Erythroblast (primary cell): Measurements from ENCODE around the gene HGF.

Source experiments
- DNase-seq, 2 experiments: peaks; one replicate each; lab custom pipeline; 2025; lab: John Stamatoyannopoulos, UW
- GATA1 ChIP-seq: IDR thresholded peaks from 2 replicates; pipeline ENCODE4 v1.6.1; 2011; ENCODE audit warnings: low read depth, mild to moderate bottlenecking, control low read depth, low read length, moderate library complexity
- POLR2A ChIP-seq: IDR thresholded peaks from 2 replicates; pipeline ENCODE4 v1.6.1; 2011; ENCODE audit warnings: mild to moderate bottlenecking, low read length

HGF gene

GRCh38 chr7:81672872-81673271 is 97.0 kb downstream of the HGF start:
- TF ChIP-seq GATA1 (no peak), POLR2A (no peak)
- DNase-seq = no peak

- peak; percentile 18 to 19 for DNase-seq
- TF ChIP-seq GATA1 (no peak), POLR2A (no peak)
Measured at GRCh38 chr7:81669476-81670105, 100.3 kb downstream of the HGF start.

GRCh38 chr7:81666209-81666608 is 103.6 kb downstream of the HGF start:
- DNase-seq = no peak
- TF ChIP-seq POLR2A (no peak), GATA1 (no peak)

GRCh38 chr7:81665236-81665635 is 104.6 kb downstream of the HGF start:
- no peak for DNase-seq
- TF ChIP-seq GATA1 = no peak
- no peak for TF ChIP-seq POLR2A

GRCh38 chr7:81664304-81664703 is 105.5 kb downstream of the HGF start:
- no peak for DNase-seq
- TF ChIP-seq POLR2A (no peak), GATA1 (no peak)

- no peak for DNase-seq
- TF ChIP-seq GATA1 (no peak), POLR2A (no peak)
Measured at GRCh38 chr7:81662531-81662930, 107.3 kb downstream of the HGF start.

GRCh38 chr7:81659697-81660395 is 110.0 kb downstream of the HGF start:
- DNase-seq = no peak

GRCh38 chr7:81657551-81657950 is 112.3 kb downstream of the HGF start:
- TF ChIP-seq POLR2A (no peak), GATA1 (no peak)
- no peak for DNase-seq

More at GRCh38 chr7:81659697-81660395, 110.0 kb downstream of the HGF start:
- TF ChIP-seq POLR2A (no peak), GATA1 (no peak)

- DNase-seq = no peak
- no peak for TF ChIP-seq GATA1
- no peak for TF ChIP-seq POLR2A
Measured at GRCh38 chr7:81655271-81655670, 114.6 kb downstream of the HGF start.

GRCh38 chr7:81652225-81652624 is 117.6 kb downstream of the HGF start:
- DNase-seq = no peak

More at GRCh38 chr7:81652225-81652624, 117.6 kb downstream of the HGF start:
- no peak for TF ChIP-seq GATA1
